Small intestine (tissue), 7 donors: ENCODE data around the gene ELOVL7. TPM values are rescaled to one million over a fixed set of nuclear protein-coding genes. Genes with fewer than 3 reads are reported as not detected.

Source experiments
- DNase-seq, 2 donors: peaks; one replicate each; pipeline versions ENCODE4 v3.0.0 to v3.0.0-alpha.2; 2013
- FAIRE-seq: peaks from 2 replicates; lab custom pipeline; 2012; peaks lifted over from hg19 to GRCh38; lab: Jason Lieb, UNC
- H3K27ac ChIP-seq, 3 donors: one replicate each; pipeline ENCODE4 v1.5.1; 2013; ENCODE audit warnings: low read length in 2 of 3, mild to moderate bottlenecking in 2 of 3, control low read depth in 1 of 3, inconsistent platforms in 1 of 3, low read depth in 1 of 3, moderate library complexity in 1 of 3
- H3K27me3 ChIP-seq, 3 donors: one replicate each; pipeline ENCODE4 v1.6.1; 2013; ENCODE audit warnings: low read length in 3 of 3, inconsistent platforms in 1 of 3; ENCODE audit not compliant: control insufficient read depth in 3 of 3, insufficient read depth in 3 of 3
- H3K36me3 ChIP-seq, 3 donors: one replicate each; pipeline ENCODE4 v1.6.1; 2013; ENCODE audit warnings: low read length in 3 of 3, inconsistent platforms in 1 of 3, low read depth in 1 of 3, mild to moderate bottlenecking in 1 of 3, moderate library complexity in 1 of 3; ENCODE audit not compliant: control insufficient read depth in 3 of 3, insufficient read depth in 2 of 3
- H3K4me1 ChIP-seq, 3 donors: one replicate each; pipeline ENCODE4 v1.6.1; 2013; ENCODE audit warnings: low read length in 2 of 3, inconsistent platforms in 1 of 3, low read depth in 1 of 3, mild to moderate bottlenecking in 1 of 3, moderate library complexity in 1 of 3; ENCODE audit not compliant: control insufficient read depth in 3 of 3, insufficient read depth in 2 of 3
- H3K4me3 ChIP-seq, 3 donors: one replicate each; pipeline ENCODE4 v1.5.1; 2013; ENCODE audit warnings: low read length in 3 of 3, control low read depth in 1 of 3, inconsistent platforms in 1 of 3, low read depth in 1 of 3, mild to moderate bottlenecking in 1 of 3, moderate library complexity in 1 of 3
- H3K9me3 ChIP-seq, 2 donors: one replicate each; pipeline ENCODE4 v1.6.1; 2013; ENCODE audit warnings: low read depth in 1 of 2, low read length in 1 of 2; ENCODE audit not compliant: control insufficient read depth in 2 of 2, insufficient read depth in 1 of 2
- WGBS, 3 donors: extraction: QIAGEN DNeasy Blood & Tissue Kit; methylation state at CpG; one replicate each; pipeline ENCODE4 v1.1.7; 2013; 5-methylcytosine and 5-hydroxymethylcytosine counted together
- polyA plus RNA-seq, 4 donors: library from polyadenylated mRNA; stranded (reverse) in 3 of 4; unstranded in 1 of 4; fragments of 200-250 nt in 3 of 4; fragments of 120-200 nt in 1 of 4; gene quantifications; one replicate each; pipeline versions ENCODE4 v1.2.1 to v1.2.3, GENCODE V29; 2013
- donor health status: healthy with polysubstance abuse.
- donor health status: control.
- donor health status: control.
- donor health status: Bipolar disorder and iron deficiency.
- donor health status: healthy.

Gene ELOVL7
- polyA plus RNA-seq, 4 donors, result 9.2 to 100 (median 20.2) TPM

GRCh38 chr5:60812426-60812825 lies 31.6 kb downstream of the ELOVL7 start:
- no peak overlapping the region for H3K27ac ChIP-seq
- FAIRE-seq (no peak), DNase-seq (no peak)
- H3K4me3 ChIP-seq, result no peak overlapping the region
- no peaks in the 10 kb centered on the region for H3K36me3 ChIP-seq
- H3K4me1 ChIP-seq, result peaks cover 0 to 3% (median 0%) of the 10 kb centered on the region in 3 donors
- no peaks in the 10 kb centered on the region for H3K9me3 ChIP-seq
- no peaks in the 10 kb centered on the region for H3K27me3 ChIP-seq

- peaks cover 0 to 3% (median 0%) of the 10 kb centered on the region in 3 donors for H3K4me1 ChIP-seq
- FAIRE-seq, result no peak
These were observed 33.0 kb downstream of the ELOVL7 start for GRCh38 chr5:60811105-60811504.

GRCh38 chr5:60810438-60811085 lies 33.5 kb downstream of the ELOVL7 start:
- peaks cover 0 to 5% (median 0%) of the 10 kb centered on the region in 3 donors for H3K36me3 ChIP-seq
- 81 to 83% (median 82%) methylated on average over 2 of the region's 2 CpGs for WGBS, 3 donors
- no peak overlapping the region for H3K4me3 ChIP-seq
- peaks cover 0 to 3% (median 0%) of the 10 kb centered on the region in 3 donors for H3K4me1 ChIP-seq
- DNase-seq (no peak), FAIRE-seq (no peak)
- H3K9me3 ChIP-seq, result no peaks in the 10 kb centered on the region
- no peak overlapping the region for H3K27ac ChIP-seq
- no peaks in the 10 kb centered on the region for H3K27me3 ChIP-seq

More at GRCh38 chr5:60811105-60811504, 33.0 kb downstream of the ELOVL7 start:
- Histone ChIP-seq H3K27me3 (no peaks in the 10 kb centered on the region), H3K9me3 (no peaks in the 10 kb centered on the region), H3K27ac (no peak overlapping the region), H3K4me3 (no peak overlapping the region), H3K36me3 (peaks cover 0 to 5% (median 0%) of the 10 kb centered on the region in 3 donors)
- DNase-seq, result no peak

- no peaks in the 10 kb centered on the region for H3K9me3 ChIP-seq
- no peak for DNase-seq
- no peak for FAIRE-seq
- peaks cover 0 to 5% (median 1%) of the 10 kb centered on the region in 3 donors for H3K36me3 ChIP-seq
- WGBS, 3 donors, result 74 to 82% (median 81%) methylated on average over 1 of the region's 1 CpG
- H3K4me1 ChIP-seq, result peaks cover 0 to 3% (median 0%) of the 10 kb centered on the region in 3 donors
- H3K27me3 ChIP-seq, result no peaks in the 10 kb centered on the region
- no peak overlapping the region for H3K27ac ChIP-seq
- H3K4me3 ChIP-seq, result no peak overlapping the region
These were observed 34.1 kb downstream of the ELOVL7 start for GRCh38 chr5:60809891-60810425.

- WGBS, 3 donors, result 66 to 92% (median 88%) methylated on average over 5 of the region's 5 CpGs
- no peak overlapping the region for H3K4me3 ChIP-seq
- H3K27me3 ChIP-seq, result no peaks in the 10 kb centered on the region
- no peak overlapping the region for H3K27ac ChIP-seq
- H3K4me1 ChIP-seq, result peaks cover 0 to 10% (median 0%) of the 10 kb centered on the region in 3 donors
- DNase-seq (no peak), FAIRE-seq (no peak)
- peaks cover 0 to 5% (median 1%) of the 10 kb centered on the region in 3 donors for H3K36me3 ChIP-seq
- peaks cover 0 to under 1% of the 10 kb centered on the region in 2 donors for H3K9me3 ChIP-seq
These were observed 37.4 kb downstream of the ELOVL7 start for GRCh38 chr5:60806591-60807243.

GRCh38 chr5:60805463-60805862 lies 38.6 kb downstream of the ELOVL7 start:
- peaks cover 0 to 6% of the 10 kb centered on the region in 2 donors for H3K9me3 ChIP-seq
- H3K27ac ChIP-seq, result no peak overlapping the region
- FAIRE-seq (no peak), DNase-seq (no peak)
- no peaks in the 10 kb centered on the region for H3K27me3 ChIP-seq
- peaks cover 0 to 7% (median 1%) of the 10 kb centered on the region in 3 donors for H3K36me3 ChIP-seq
- no peak overlapping the region for H3K4me3 ChIP-seq
- H3K4me1 ChIP-seq, result peaks cover 0 to 23% (median 0%) of the 10 kb centered on the region in 3 donors

GRCh38 chr5:60803712-60804111 lies 40.4 kb downstream of the ELOVL7 start:
- H3K4me1 ChIP-seq, result peaks cover 0 to 23% (median 0%) of the 10 kb centered on the region in 3 donors
- H3K36me3 ChIP-seq, result peaks cover 0 to 7% (median 1%) of the 10 kb centered on the region in 3 donors

GRCh38 chr5:60802986-60803385 lies 41.1 kb downstream of the ELOVL7 start:
- DNase-seq (peak in 1 of 2 donors; percentile 16), FAIRE-seq (no peak)
- no peak overlapping the region for H3K4me3 ChIP-seq
- peaks cover 0 to 7% (median 1%) of the 10 kb centered on the region in 3 donors for H3K36me3 ChIP-seq
- peaks cover 0 to 23% (median 0%) of the 10 kb centered on the region in 3 donors for H3K4me1 ChIP-seq
- 85 to 95% (median 88%) methylated on average over 1 of the region's 1 CpG for WGBS, 3 donors
- H3K27ac ChIP-seq, result peak overlapping the region in 1 of 3 donors; percentile 80
- H3K9me3 ChIP-seq, result peaks cover 0 to 6% of the 10 kb centered on the region in 2 donors
- H3K27me3 ChIP-seq, result no peaks in the 10 kb centered on the region

More at GRCh38 chr5:60803712-60804111, 40.4 kb downstream of the ELOVL7 start:
- DNase-seq (no peak), FAIRE-seq (no peak)
- WGBS, 3 donors, result 78 to 86% (median 79%) methylated on average over 2 of the region's 2 CpGs
- Histone ChIP-seq H3K27me3 (no peaks in the 10 kb centered on the region), H3K27ac (peak overlapping the region in 1 of 3 donors; percentile 80), H3K9me3 (peaks cover 0 to 6% of the 10 kb centered on the region in 2 donors), H3K4me3 (no peak overlapping the region)
